A549 (cell line): Measurements from ENCODE around the gene SBF2. TPM values are rescaled to one million over a fixed set of nuclear protein-coding genes. Genes with fewer than 3 reads are reported as not detected.

Source experiments
- ATAC-seq, 2 experiments: fragments of 200-7000 bp in 1 of 2; fragments of >200 bp in 1 of 2; cut with Nextera tagmentation in 1 of 2; cut with Tn5 transposase in 1 of 2; 3 replicates each; pipeline versions ENCODE4 v1.8.0 to v1.9.1; 2018 to 2020; ENCODE audit warnings: mild to moderate bottlenecking in 1 of 2, moderate library complexity in 1 of 2
- CTCF ChIA-PET: fragments of 300-600 bp; sonication (Branson Sonifier 250); formaldehyde crosslinking; extraction: SDS; loops from one replicate; lab custom pipeline; 2021; ENCODE audit warnings: antibody characterized with exemption, inconsistent platforms; lab: Yijun Ruan, JAX
- POLR2A ChIA-PET: fragments of 350-600 bp; formaldehyde crosslinking; extraction: SDS; loops from one replicate; lab custom pipeline; 2021; ENCODE audit warnings: antibody characterized with exemption, inconsistent platforms; lab: Yijun Ruan, JAX
- DNase-seq, 2 experiments: peaks; one replicate each; pipeline versions ENCODE4 v3.0.0 to v3.0.0-alpha.2; 2011 to 2016; ENCODE audit warnings: low read depth in 1 of 2, low spot score in 1 of 2
- FAIRE-seq: peaks from 2 replicates; lab custom pipeline; 2011; peaks lifted over from hg19 to GRCh38; lab: Jason Lieb, UNC
- H3K27ac ChIP-seq, 2 experiments: fragments of >200 bp; sonication (Bioruptor Twin); formaldehyde crosslinking; 3 replicates each; pipeline ENCODE4 v1.5.1; 2016 to 2017
- H3K4me1 ChIP-seq: fragments of >200 bp; sonication (Bioruptor Twin); formaldehyde crosslinking; 3 replicates; pipeline ENCODE4 v1.6.1; 2016
- H3K4me2 ChIP-seq: fragments of >200 bp; sonication (Bioruptor Twin); formaldehyde crosslinking; 3 replicates; pipeline ENCODE4 v1.6.1; 2016
- H3K4me3 ChIP-seq: fragments of >200 bp; sonication (Bioruptor Twin); formaldehyde crosslinking; 3 replicates; pipeline ENCODE4 v1.5.1; 2016
- H3K9me3 ChIP-seq: fragments of >200 bp; sonication (Bioruptor Twin); formaldehyde crosslinking; 3 replicates; pipeline ENCODE4 v1.6.1; 2016
- BHLHE40 ChIP-seq: IDR thresholded peaks from 2 replicates; pipeline ENCODE4 v1.6.1; 2012; ENCODE audit warnings: low read depth, low read length, inconsistent platforms
- CBX2 ChIP-seq: fragments of 200-600 bp; sonication (generic); IDR thresholded peaks from 2 replicates; pipeline ENCODE4 v1.6.1; 2016; ENCODE audit warnings: low read depth, mild to moderate bottlenecking, borderline replicate concordance
- CEBPB ChIP-seq, 2 experiments: fragments of >200 bp in 1 of 2; sonication (Bioruptor Twin) in 1 of 2; formaldehyde crosslinking in 1 of 2; IDR thresholded peaks; 2 replicates each; pipeline ENCODE4 v1.6.1; 2012 to 2016
- EHMT2 ChIP-seq: fragments of 200-600 bp; sonication (generic); IDR thresholded peaks from 2 replicates; pipeline ENCODE4 v1.6.1; 2016; ENCODE audit warnings: antibody characterized with exemption, low read depth, mild to moderate bottlenecking, moderate library complexity
- FOSL2 ChIP-seq, 2 experiments: fragments of 450-650 bp in 1 of 2; fragments of >200 bp in 1 of 2; sonication (Bioruptor Twin) in 1 of 2; formaldehyde crosslinking; IDR thresholded peaks; 2 replicates each; pipeline versions ENCODE4 v1.5.0 to v1.6.1; 2016 to 2020; ENCODE audit warnings: mild to moderate bottlenecking in 1 of 2, moderate library complexity in 1 of 2
- HDAC2 ChIP-seq: fragments of 200-600 bp; sonication (generic); IDR thresholded peaks from 2 replicates; pipeline ENCODE4 v1.6.1; 2016
- HEYL ChIP-seq: fragments of 250-450 bp; sonication (Bioruptor Pico); IDR thresholded peaks from 2 replicates; pipeline ENCODE4 v1.8.0; 2021; ENCODE audit warnings: mild to moderate bottlenecking, moderate library complexity
- HOXB5 ChIP-seq: fragments of 250-450 bp; sonication (Bioruptor Pico); IDR thresholded peaks from 2 replicates; pipeline ENCODE4 v1.5.0; 2020; ENCODE audit warnings: mild to moderate bottlenecking, moderate library complexity
- KDM5A ChIP-seq: fragments of 200-600 bp; sonication (generic); IDR thresholded peaks from 2 replicates; pipeline ENCODE4 v1.6.1; 2016; ENCODE audit warnings: antibody characterized with exemption, mild to moderate bottlenecking
- MAFK ChIP-seq: fragments of 450-650 bp; IDR thresholded peaks from 2 replicates; pipeline ENCODE4 v1.6.1; 2014; ENCODE audit not compliant: partially characterized antibody
- MYC ChIP-seq: IDR thresholded peaks from 2 replicates; pipeline ENCODE4 v1.6.1; 2012; ENCODE audit warnings: mild to moderate bottlenecking, inconsistent platforms, low read length, improper control_type of control experiment, borderline replicate concordance
- NPAS2 ChIP-seq: fragments of 250-450 bp; sonication (Bioruptor Pico); IDR thresholded peaks from 2 replicates; pipeline ENCODE4 v1.8.0; 2022; ENCODE audit warnings: mild to moderate bottlenecking, moderate library complexity, borderline replicate concordance
- RARB ChIP-seq: fragments of 250-450 bp; sonication (Bioruptor Pico); IDR thresholded peaks from 2 replicates; pipeline ENCODE4 v1.8.0; 2021; ENCODE audit warnings: mild to moderate bottlenecking, moderate library complexity
- RCOR1 ChIP-seq: fragments of 150-350 bp; IDR thresholded peaks from 2 replicates; pipeline ENCODE4 v1.6.1; 2014; ENCODE audit warnings: antibody characterized with exemption, low read length, low read depth
- RNF2 ChIP-seq: fragments of 200-600 bp; sonication (generic); IDR thresholded peaks from 2 replicates; pipeline ENCODE4 v1.6.1; 2016; ENCODE audit warnings: low read depth, mild to moderate bottlenecking, antibody characterized with exemption, moderate library complexity, borderline replicate concordance
- SMC3 ChIP-seq: fragments of >200 bp; sonication (Bioruptor Twin); formaldehyde crosslinking; IDR thresholded peaks from 3 replicates; pipeline ENCODE4 v1.6.1; 2018; ENCODE audit warnings: inconsistent platforms
- TFCP2L1 ChIP-seq: fragments of 250-450 bp; sonication (Bioruptor Pico); IDR thresholded peaks from 2 replicates; pipeline ENCODE4 v1.5.0; 2021; ENCODE audit warnings: mild to moderate bottlenecking
- TP53 ChIP-seq: fragments of 250-450 bp; sonication (Bioruptor Pico); IDR thresholded peaks from 2 replicates; pipeline ENCODE4 v1.5.0; 2021; ENCODE audit warnings: mild to moderate bottlenecking, moderate library complexity
- WGBS: methylation state at CpG from one replicate; pipeline ENCODE4 v1.1.6; 2017; ENCODE audit errors: missing lambda C conversion rate; 5-methylcytosine and 5-hydroxymethylcytosine counted together
- polyA plus RNA-seq, 4 experiments: library from polyadenylated mRNA; depleted of rRNA in 3 of 4; stranded (reverse); fragments of >200 nt; fragmentation: RNase III in 1 of 4; extraction: RNeasy Plus Mini Kit Qiagen cat#74134 plus additional on column Dnase treatment in 1 of 4; gene quantifications; 2 replicates in 3 of 4; 3 replicates in 1 of 4; pipeline ENCODE4 v1.2.3, GENCODE V29; 2011 to 2017
- TF ChIP-seq, protein P1 (sequence below): IDR thresholded peaks from 2 replicates; pipeline ENCODE4 v1.6.1; 2012
- TF ChIP-seq, protein P2 (sequence below): fragments of 250-450 bp; sonication (Bioruptor Pico); IDR thresholded peaks from 2 replicates; pipeline ENCODE4 v1.5.0; 2021; ENCODE audit warnings: mild to moderate bottlenecking, moderate library complexity, borderline replicate concordance
- TF ChIP-seq, protein P3 (sequence below): IDR thresholded peaks from 2 replicates; pipeline ENCODE4 v1.6.1; 2012; ENCODE audit warnings: low read depth, borderline replicate concordance
- TF ChIP-seq, protein P4 (sequence below): fragments of >200 bp; sonication (Bioruptor Twin); formaldehyde crosslinking; IDR thresholded peaks from 3 replicates; pipeline ENCODE4 v1.6.1; 2016
- TF ChIP-seq, protein P5 (sequence below): fragments of >200 bp; sonication (Bioruptor Twin); formaldehyde crosslinking; IDR thresholded peaks from 2 replicates; pipeline ENCODE4 v1.6.1; 2016

Gene SBF2
- polyA plus RNA-seq, 2 of the 4 experiments (the other 2 are of a cell fraction), result 11.1 to 49.6 TPM

DNA sequence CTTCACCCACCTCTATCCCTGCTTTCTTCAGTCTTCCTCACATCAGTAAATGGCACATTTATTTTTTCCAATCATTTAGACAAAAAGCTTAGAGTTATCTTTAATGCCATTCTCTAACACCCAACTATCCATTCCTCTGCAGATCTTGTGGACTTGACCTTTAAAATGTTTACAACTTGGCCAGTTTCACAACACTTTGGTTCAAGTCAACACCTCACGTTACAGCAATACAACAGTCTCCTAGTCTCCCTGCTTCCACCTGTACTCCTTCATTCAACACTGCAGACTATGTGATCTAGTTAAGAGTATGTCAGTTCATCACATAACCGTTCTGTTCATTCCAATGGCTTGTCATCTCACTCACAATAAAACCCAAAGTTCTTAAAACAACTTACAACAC is 325.0 kb downstream of the SBF2 start (continued):
- TF ChIP-seq, protein P1, sequence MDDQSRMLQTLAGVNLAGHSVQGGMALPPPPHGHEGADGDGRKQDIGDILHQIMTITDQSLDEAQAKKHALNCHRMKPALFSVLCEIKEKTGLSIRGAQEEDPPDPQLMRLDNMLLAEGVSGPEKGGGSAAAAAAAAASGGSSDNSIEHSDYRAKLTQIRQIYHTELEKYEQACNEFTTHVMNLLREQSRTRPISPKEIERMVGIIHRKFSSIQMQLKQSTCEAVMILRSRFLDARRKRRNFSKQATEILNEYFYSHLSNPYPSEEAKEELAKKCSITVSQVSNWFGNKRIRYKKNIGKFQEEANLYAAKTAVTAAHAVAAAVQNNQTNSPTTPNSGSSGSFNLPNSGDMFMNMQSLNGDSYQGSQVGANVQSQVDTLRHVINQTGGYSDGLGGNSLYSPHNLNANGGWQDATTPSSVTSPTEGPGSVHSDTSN, result no peak
- TF ChIP-seq HDAC2, result no peak
- TF ChIP-seq, protein P2, sequence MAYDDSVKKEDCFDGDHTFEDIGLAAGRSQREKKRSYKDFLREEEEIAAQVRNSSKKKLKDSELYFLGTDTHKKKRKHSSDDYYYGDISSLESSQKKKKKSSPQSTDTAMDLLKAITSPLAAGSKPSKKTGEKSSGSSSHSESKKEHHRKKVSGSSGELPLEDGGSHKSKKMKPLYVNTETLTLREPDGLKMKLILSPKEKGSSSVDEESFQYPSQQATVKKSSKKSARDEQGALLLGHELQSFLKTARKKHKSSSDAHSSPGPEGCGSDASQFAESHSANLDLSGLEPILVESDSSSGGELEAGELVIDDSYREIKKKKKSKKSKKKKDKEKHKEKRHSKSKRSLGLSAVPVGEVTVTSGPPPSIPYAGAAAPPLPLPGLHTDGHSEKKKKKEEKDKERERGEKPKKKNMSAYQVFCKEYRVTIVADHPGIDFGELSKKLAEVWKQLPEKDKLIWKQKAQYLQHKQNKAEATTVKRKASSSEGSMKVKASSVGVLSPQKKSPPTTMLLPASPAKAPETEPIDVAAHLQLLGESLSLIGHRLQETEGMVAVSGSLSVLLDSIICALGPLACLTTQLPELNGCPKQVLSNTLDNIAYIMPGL (CRISPR knock-in tag), result no peak
- no peak for TF ChIP-seq SMC3
- no peak for TF ChIP-seq MYC
- TF ChIP-seq MAFK, result no peak
- TF ChIP-seq TFCP2L1 (CRISPR knock-in tag), result no peak
- TF ChIP-seq NPAS2, result no peak

DNA sequence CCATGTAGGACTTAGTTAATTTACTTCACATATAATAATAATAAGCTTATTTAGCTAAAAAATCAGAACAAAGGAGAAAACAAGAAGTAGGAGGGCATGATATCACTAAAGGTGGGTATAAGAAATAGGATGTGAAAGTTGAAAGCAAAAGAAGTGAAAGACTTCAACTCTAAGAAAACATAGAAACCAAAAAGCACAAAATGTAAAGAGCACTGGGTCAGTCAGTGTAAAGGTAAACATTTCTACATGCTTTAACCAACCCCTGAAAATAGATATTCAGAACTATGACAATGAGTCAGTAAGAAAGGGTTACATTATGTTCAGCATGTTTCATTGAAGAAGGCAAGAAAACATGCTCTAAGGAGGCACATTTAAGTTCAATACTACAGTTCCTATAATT is 331.3 kb downstream of the SBF2 start:
- DNase-seq (no peak), FAIRE-seq (peak; percentile 39), ATAC-seq (no peak)
- H3K4me1 ChIP-seq, result no peaks in the 10 kb centered on the region
- ChIA-PET POLR2A (no interaction called here), CTCF (interaction anchor here (1.2 to 2.8 kb wide), 3 partner anchors 10 to 204 kb away, joined by 4 to 13 read pairs (median 8); no protein-coding TSS in a partner anchor)
- H3K9me3 ChIP-seq, result no peaks in the 10 kb centered on the region
- no peak overlapping the region for H3K4me2 ChIP-seq
- H3K4me3 ChIP-seq, result no peak overlapping the region
- H3K27ac ChIP-seq, result no peak overlapping the region; a peak in 1 of 6 replicates
- TF ChIP-seq, protein P3, sequence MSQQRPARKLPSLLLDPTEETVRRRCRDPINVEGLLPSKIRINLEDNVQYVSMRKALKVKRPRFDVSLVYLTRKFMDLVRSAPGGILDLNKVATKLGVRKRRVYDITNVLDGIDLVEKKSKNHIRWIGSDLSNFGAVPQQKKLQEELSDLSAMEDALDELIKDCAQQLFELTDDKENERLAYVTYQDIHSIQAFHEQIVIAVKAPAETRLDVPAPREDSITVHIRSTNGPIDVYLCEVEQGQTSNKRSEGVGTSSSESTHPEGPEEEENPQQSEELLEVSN, result no peak
- TF ChIP-seq CEBPB (IDR thresholded peaks at IDR 0.05) (no peak), RCOR1 (no peak), RARB (CRISPR knock-in tag) (no peak), HEYL (CRISPR knock-in tag) (no peak)

DNA sequence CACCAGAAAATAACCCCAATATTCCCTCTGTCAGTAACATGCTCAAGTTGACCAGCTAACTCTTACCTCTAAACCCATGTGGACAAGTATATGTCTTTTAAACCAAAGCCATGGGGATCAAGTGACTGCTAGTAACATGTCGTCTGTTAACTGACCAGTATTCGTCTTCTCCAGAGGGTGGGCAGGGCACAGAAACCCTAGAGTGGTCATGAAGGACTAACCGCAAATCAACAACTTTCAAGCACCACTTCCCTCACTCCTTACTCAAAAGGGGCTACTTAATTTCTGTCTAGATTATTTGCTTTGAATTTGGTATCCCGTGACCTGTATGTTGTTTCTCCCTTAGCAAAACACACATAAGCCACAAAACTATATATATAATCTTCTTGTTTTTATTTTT is 336.9 kb downstream of the SBF2 start:
- WGBS, result 92% methylated on average over 4 of the region's 4 CpGs
- Histone ChIP-seq H3K4me1 (peaks cover 17% of the 10 kb centered on the region), H3K9me3 (no peaks in the 10 kb centered on the region), H3K4me3 (no peak overlapping the region), H3K27ac (no peak overlapping the region; a peak in 1 of 6 replicates), H3K4me2 (no peak overlapping the region)
- DNase-seq (no peak), FAIRE-seq (no peak), ATAC-seq (no peak)
- ChIA-PET POLR2A (no interaction called here), CTCF (no interaction called here)
- TF ChIP-seq TP53, result no peak
- TF ChIP-seq, protein P2 (CRISPR knock-in tag), result no peak
- no peak for TF ChIP-seq CEBPB (IDR thresholded peaks at IDR 0.05)

DNA sequence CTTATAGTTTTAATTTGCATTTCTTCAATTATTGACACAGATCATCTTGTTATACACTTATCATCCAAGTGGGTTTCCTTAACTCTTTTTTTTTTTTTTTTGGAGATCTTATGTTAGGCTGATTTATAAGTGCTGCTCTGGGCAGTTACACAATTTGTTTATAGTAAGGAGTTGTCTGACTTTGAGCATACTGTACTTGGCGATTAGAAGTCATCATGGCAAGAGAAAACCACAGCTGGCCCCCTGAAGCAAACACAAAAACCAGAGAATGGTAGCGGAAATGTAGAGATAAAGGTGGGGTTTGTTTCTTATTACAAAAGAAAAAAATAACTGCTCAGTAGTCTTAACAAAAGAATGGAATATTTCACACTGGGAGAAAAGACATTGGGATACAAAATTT is 337.5 kb downstream of the SBF2 start:
- no peak for TF ChIP-seq KDM5A
- no peak for TF ChIP-seq RNF2
- TF ChIP-seq, protein P2 (CRISPR knock-in tag), result no peak
- no peak for TF ChIP-seq CEBPB (IDR thresholded peaks at IDR 0.05)
- TF ChIP-seq MAFK, result no peak
- TF ChIP-seq BHLHE40, result no peak
- no peak for TF ChIP-seq SMC3
- no peak for TF ChIP-seq EHMT2
- TF ChIP-seq, protein P4, sequence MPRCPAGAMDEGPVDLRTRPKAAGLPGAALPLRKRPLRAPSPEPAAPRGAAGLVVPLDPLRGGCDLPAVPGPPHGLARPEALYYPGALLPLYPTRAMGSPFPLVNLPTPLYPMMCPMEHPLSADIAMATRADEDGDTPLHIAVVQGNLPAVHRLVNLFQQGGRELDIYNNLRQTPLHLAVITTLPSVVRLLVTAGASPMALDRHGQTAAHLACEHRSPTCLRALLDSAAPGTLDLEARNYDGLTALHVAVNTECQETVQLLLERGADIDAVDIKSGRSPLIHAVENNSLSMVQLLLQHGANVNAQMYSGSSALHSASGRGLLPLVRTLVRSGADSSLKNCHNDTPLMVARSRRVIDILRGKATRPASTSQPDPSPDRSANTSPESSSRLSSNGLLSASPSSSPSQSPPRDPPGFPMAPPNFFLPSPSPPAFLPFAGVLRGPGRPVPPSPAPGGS, result no peak
- no peak for TF ChIP-seq CBX2
- no peak for TF ChIP-seq FOSL2 (IDR thresholded peaks at IDR 0.05)
- no peak for TF ChIP-seq FOSL2 (CRISPR knock-in tag; IDR thresholded peaks at IDR 0.05)
- TF ChIP-seq, protein P5, sequence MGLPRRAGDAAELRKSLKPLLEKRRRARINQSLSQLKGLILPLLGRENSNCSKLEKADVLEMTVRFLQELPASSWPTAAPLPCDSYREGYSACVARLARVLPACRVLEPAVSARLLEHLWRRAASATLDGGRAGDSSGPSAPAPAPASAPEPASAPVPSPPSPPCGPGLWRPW, result no peak
- no peak for TF ChIP-seq TFCP2L1 (CRISPR knock-in tag)
- no peak for TF ChIP-seq HOXB5 (CRISPR knock-in tag)
- Histone ChIP-seq H3K4me1 (peaks cover 17% of the 10 kb centered on the region), H3K4me2 (no peak overlapping the region), H3K4me3 (no peak overlapping the region), H3K27ac (no peak overlapping the region; a peak in 1 of 6 replicates), H3K9me3 (no peaks in the 10 kb centered on the region)
- WGBS, result 97% methylated on average over 2 of the region's 2 CpGs
- ChIA-PET CTCF (interaction anchor here (0.6 kb wide), 1 partner anchor 387 kb away, joined by 4 read pairs; no protein-coding TSS in a partner anchor), POLR2A (no interaction called here)
- no peak for FAIRE-seq
- ATAC-seq, result no peak
- no peak for DNase-seq
